DND-41 (cell line): ENCODE measurements around the gene LPCAT2.

Experiments used
- CTCF ChIP-seq: IDR thresholded peaks from 2 replicates; pipeline ENCODE4 v1.5.1; 2012; ENCODE audit warnings: borderline replicate concordance, low read length, moderate library complexity, mild to moderate bottlenecking; ENCODE audit not compliant: poor library complexity, severe bottlenecking; ENCODE audit errors: extremely low read depth
- EZH2 ChIP-seq: IDR thresholded peaks from 3 replicates; pipeline ENCODE4 v1.6.1; 2012; ENCODE audit warnings: borderline replicate concordance, low read depth, mild to moderate bottlenecking, moderate library complexity, low read length, inconsistent platforms; ENCODE audit not compliant: severe bottlenecking

GRCh38 chr16:55559233-55559632 lies 50.4 kb downstream of the LPCAT2 start:
- TF ChIP-seq CTCF (no peak), EZH2 (no peak)
